COR-L47 (cell line): ENCODE data around the gene CELF4.

Experiments
- DNase-seq: peaks from one replicate; lab custom pipeline; 2025; lab: John Stamatoyannopoulos, UW

The CELF4 gene

GRCh38 chr18:37254236-37254754 is 311.3 kb downstream of the CELF4 start:
- DNase-seq, result no peak

- DNase-seq, result no peak
These were observed 312.0 kb downstream of the CELF4 start for GRCh38 chr18:37253394-37254235.

- no peak for DNase-seq
These were observed 312.7 kb downstream of the CELF4 start for GRCh38 chr18:37252854-37253393.

- no peak for DNase-seq
These were observed 313.3 kb downstream of the CELF4 start for GRCh38 chr18:37252342-37252741.

- no peak for DNase-seq
These were observed 313.9 kb downstream of the CELF4 start for GRCh38 chr18:37251679-37252078.

GRCh38 chr18:37249895-37250618 is 315.5 kb downstream of the CELF4 start:
- no peak for DNase-seq

- no peak for DNase-seq
These were observed 316.3 kb downstream of the CELF4 start for GRCh38 chr18:37249171-37249886.

GRCh38 chr18:37248281-37248680 is 317.3 kb downstream of the CELF4 start:
- DNase-seq, result no peak

- no peak for DNase-seq
These were observed 318.0 kb downstream of the CELF4 start for GRCh38 chr18:37247497-37248161.

GRCh38 chr18:37246779-37247340 is 318.7 kb downstream of the CELF4 start:
- no peak for DNase-seq

- no peak for DNase-seq
These were observed 321.0 kb downstream of the CELF4 start for GRCh38 chr18:37244618-37245017.

- no peak for DNase-seq
These were observed 321.9 kb downstream of the CELF4 start for GRCh38 chr18:37243741-37244140.

GRCh38 chr18:37242826-37243560 is 322.6 kb downstream of the CELF4 start:
- DNase-seq, result no peak

- DNase-seq, result no peak
These were observed 323.5 kb downstream of the CELF4 start for GRCh38 chr18:37242091-37242490.

- no peak for DNase-seq
These were observed 327.1 kb downstream of the CELF4 start for GRCh38 chr18:37238282-37239108.

- no peak for DNase-seq
These were observed 330.0 kb downstream of the CELF4 start for GRCh38 chr18:37235583-37235982.

GRCh38 chr18:37231251-37231650 is 334.3 kb downstream of the CELF4 start:
- no peak for DNase-seq

- no peak for DNase-seq
These were observed 334.8 kb downstream of the CELF4 start for GRCh38 chr18:37230768-37231167.

GRCh38 chr18:37225279-37225678 is 340.3 kb downstream of the CELF4 start:
- DNase-seq, result no peak

GRCh38 chr18:37222999-37223378 is 342.6 kb downstream of the CELF4 start:
- DNase-seq, result no peak
